GM10248 (cell line): ENCODE data around the gene ALDH4A1.

Source experiments
- CTCF ChIA-PET: fragments of 300-600 bp; sonication (Branson Sonifier 250); formaldehyde crosslinking; extraction: SDS; loops from one replicate; lab custom pipeline; 2021; ENCODE audit warnings: antibody characterized with exemption; lab: Yijun Ruan, JAX
- POLR2A ChIA-PET: fragments of 350-650 bp; sonication (Branson Sonifier 250); formaldehyde crosslinking; extraction: SDS; loops from one replicate; lab custom pipeline; 2020; ENCODE audit warnings: antibody characterized with exemption; lab: Yijun Ruan, JAX
- DNase-seq: peaks from one replicate; pipeline ENCODE4 v3.0.0; 2012; ENCODE audit errors: extremely low spot score
- CTCF ChIP-seq: IDR thresholded peaks from 2 replicates; pipeline ENCODE4 v1.5.1; 2012; ENCODE audit warnings: mild to moderate bottlenecking, low read depth; ENCODE audit errors: extremely low read depth, missing control alignments, control extremely low read depth

The ALDH4A1 gene

GRCh38 chr1:18948913-18949685 lies 46.7 kb upstream of the ALDH4A1 start:
- POLR2A ChIA-PET: no interaction called here
- CTCF ChIA-PET: interaction anchor here (1.3 to 4.8 kb wide), 4 partner anchors 9 to 41 kb away, joined by 3 to 34 read pairs (median 10); no protein-coding TSS in a partner anchor
- TF ChIP-seq CTCF: no peak
- DNase-seq: no peak

- ChIA-PET POLR2A (no interaction called here), CTCF (interaction anchor here (1.3 to 4.8 kb wide), 3 partner anchors 22 to 40 kb away, joined by 3 to 34 read pairs (median 12); no protein-coding TSS in a partner anchor)
- no peak for TF ChIP-seq CTCF
- no peak for DNase-seq
Observed at GRCh38 chr1:18948048-18948912, 45.9 kb upstream of the ALDH4A1 start.

- no peak for DNase-seq
- ChIA-PET CTCF (interaction anchor here (1.4 to 4.4 kb wide), 3 partner anchors 34 to 64 kb away, joined by 3 to 12 read pairs (median 12); no protein-coding TSS in a partner anchor), POLR2A (no interaction called here)
- TF ChIP-seq CTCF: no peak
Observed at GRCh38 chr1:18947570-18947969, 45.2 kb upstream of the ALDH4A1 start.

GRCh38 chr1:18946550-18947381 lies 44.4 kb upstream of the ALDH4A1 start:
- CTCF ChIA-PET: interaction anchor here (1.4 to 4.4 kb wide), 4 partner anchors 8 to 63 kb away, joined by 3 to 13 read pairs (median 10); no protein-coding TSS in a partner anchor

GRCh38 chr1:18945401-18945849 lies 43.1 kb upstream of the ALDH4A1 start:
- POLR2A ChIA-PET: interaction anchor here (0.6 to 1.3 kb wide), 2 partner anchors 18 to 382 kb away, joined by 3 read pairs; no protein-coding TSS in a partner anchor
- no peak for TF ChIP-seq CTCF
- no peak for DNase-seq
- CTCF ChIA-PET: interaction anchor here (0.9 to 4.4 kb wide), 6 partner anchors 10 to 61 kb away, joined by 3 to 13 read pairs (median 6); no protein-coding TSS in a partner anchor

More at GRCh38 chr1:18946550-18947381, 44.4 kb upstream of the ALDH4A1 start:
- no peak for TF ChIP-seq CTCF
- POLR2A ChIA-PET: interaction anchor here (0.5 kb wide), 1 partner anchor 309 kb away, joined by 3 read pairs; no protein-coding TSS in a partner anchor
- DNase-seq: no peak
